Thoracic aorta (tissue), 2 donors: ENCODE measurements around the gene LZTR1. TPM values are rescaled to one million over a fixed set of nuclear protein-coding genes. Genes with fewer than 3 reads are reported as not detected.
A peak's percentile ranks its signal among the peaks of the same experiment; 100 is the strongest.
"Not testable (repeated sequence)": the region's sequence is repeated elsewhere in the genome, so short reads cannot be mapped to it uniquely, and the experiment has no call there.

Source experiments
- ATAC-seq: fragments of 150-250 bp; one replicate; pipeline ENCODE4 v1.8.0; 2017; ENCODE audit warnings: low read depth; ENCODE audit not compliant: insufficient number of reproducible peaks, low FRiP score
- DNase-seq: peaks from one replicate; pipeline ENCODE4 v3.0.0-alpha.2; 2020; ENCODE audit warnings: low spot score
- H3K27ac ChIP-seq, 2 donors: fragments of 200-600 bp; sonication (generic); 1 replicate in 1 of 2; 2 replicates in 1 of 2; pipeline ENCODE4 v1.5.1; 2016; ENCODE audit warnings: mild to moderate bottlenecking in 2 of 2, moderate library complexity in 2 of 2
- H3K27me3 ChIP-seq: fragments of 200-600 bp; sonication (generic); replicated peaks from 2 replicates; pipeline ENCODE4 v1.6.0; 2016; ENCODE audit warnings: mild to moderate bottlenecking; ENCODE audit not compliant: insufficient read depth
- H3K36me3 ChIP-seq: fragments of 200-600 bp; sonication (generic); one replicate; pipeline ENCODE4 v1.5.1; 2016
- H3K4me1 ChIP-seq, 2 donors: fragments of 200-600 bp; sonication (generic); 1 replicate in 1 of 2; 2 replicates in 1 of 2; pipeline versions ENCODE4 v1.5.1 to v1.6.0; 2016; ENCODE audit warnings: low read depth in 2 of 2, mild to moderate bottlenecking in 1 of 2; ENCODE audit not compliant: control insufficient read depth in 1 of 2
- H3K4me3 ChIP-seq: fragments of 200-600 bp; sonication (generic); 2 replicates; pipeline ENCODE4 v1.5.1; 2016; ENCODE audit warnings: mild to moderate bottlenecking
- H3K9me3 ChIP-seq: fragments of 200-600 bp; sonication (generic); 2 replicates; pipeline ENCODE4 v1.5.1; 2016
- total RNA-seq, 2 donors: library from RNA; depleted of rRNA; stranded (reverse); fragments of >200 nt; gene quantifications; one replicate each; pipeline versions ENCODE4 v1.1.0 to v1.2.3, GENCODE V29; 2016
- TF ChIP-seq, protein P1 (sequence below): fragments of 200-600 bp; sonication (generic); IDR thresholded peaks from one replicate; pipeline ENCODE4 v1.5.1; 2019; ENCODE audit warnings: antibody characterized with exemption

The LZTR1 gene
- total RNA-seq, 2 donors from 2014 or later = 96.2 to 105 TPM

DNA sequence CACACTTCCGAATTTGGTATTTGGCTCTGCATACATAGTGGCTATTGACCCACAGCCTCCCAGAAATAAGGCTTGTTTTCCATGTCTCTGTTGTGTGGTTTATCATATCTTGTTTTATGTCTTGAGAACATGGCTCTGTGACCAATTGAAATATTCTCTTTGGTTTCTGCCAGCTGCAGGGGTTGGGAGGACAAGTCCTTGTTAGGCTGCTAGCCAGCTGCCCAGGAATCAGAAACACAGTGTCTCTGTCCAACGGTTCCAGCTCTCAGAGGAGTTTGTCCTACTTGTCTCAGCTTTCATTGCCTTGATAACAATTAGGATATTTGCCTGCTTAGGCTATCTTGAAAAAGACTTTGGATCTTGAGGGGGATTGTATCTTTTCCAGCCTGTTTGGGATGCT, 56.3 kb downstream of the LZTR1 start:
- TF ChIP-seq, protein P1, sequence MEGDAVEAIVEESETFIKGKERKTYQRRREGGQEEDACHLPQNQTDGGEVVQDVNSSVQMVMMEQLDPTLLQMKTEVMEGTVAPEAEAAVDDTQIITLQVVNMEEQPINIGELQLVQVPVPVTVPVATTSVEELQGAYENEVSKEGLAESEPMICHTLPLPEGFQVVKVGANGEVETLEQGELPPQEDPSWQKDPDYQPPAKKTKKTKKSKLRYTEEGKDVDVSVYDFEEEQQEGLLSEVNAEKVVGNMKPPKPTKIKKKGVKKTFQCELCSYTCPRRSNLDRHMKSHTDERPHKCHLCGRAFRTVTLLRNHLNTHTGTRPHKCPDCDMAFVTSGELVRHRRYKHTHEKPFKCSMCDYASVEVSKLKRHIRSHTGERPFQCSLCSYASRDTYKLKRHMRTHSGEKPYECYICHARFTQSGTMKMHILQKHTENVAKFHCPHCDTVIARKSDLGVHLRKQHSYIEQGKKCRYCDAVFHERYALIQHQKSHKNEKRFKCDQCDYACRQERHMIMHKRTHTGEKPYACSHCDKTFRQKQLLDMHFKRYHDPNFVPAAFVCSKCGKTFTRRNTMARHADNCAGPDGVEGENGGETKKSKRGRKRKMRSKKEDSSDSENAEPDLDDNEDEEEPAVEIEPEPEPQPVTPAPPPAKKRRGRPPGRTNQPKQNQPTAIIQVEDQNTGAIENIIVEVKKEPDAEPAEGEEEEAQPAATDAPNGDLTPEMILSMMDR = no peak
- no peak overlapping the region for H3K27ac ChIP-seq
- H3K4me1 ChIP-seq = no peaks in the 10 kb centered on the region
- DNase-seq (no peak), ATAC-seq (no peak)
- H3K27me3 ChIP-seq = no peaks in the 10 kb centered on the region
- no peak overlapping the region for H3K4me3 ChIP-seq
- no peaks in the 10 kb centered on the region for H3K36me3 ChIP-seq
- H3K9me3 ChIP-seq = no peaks in the 10 kb centered on the region

DNA sequence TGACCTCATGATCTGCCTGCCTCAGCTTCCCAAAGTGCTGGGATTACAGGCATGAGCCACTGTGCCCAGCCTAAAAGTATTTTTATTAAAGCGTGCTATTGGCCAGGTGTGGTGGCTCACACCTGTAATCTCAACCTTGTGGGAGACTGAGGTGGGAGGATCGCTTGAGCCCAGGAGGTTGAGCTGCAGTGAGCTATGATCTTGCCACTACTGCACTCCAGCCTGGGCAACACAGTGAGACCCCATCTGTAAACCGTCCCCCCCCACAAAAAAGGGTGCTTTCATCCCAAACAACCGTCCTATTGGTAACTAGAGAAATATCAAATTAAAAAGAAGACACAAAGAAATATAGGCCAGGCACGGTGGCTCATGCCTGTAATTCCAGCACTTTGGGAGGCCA, 57.1 kb downstream of the LZTR1 start:
- not testable (repeated sequence) for H3K27ac ChIP-seq, H3K27me3 ChIP-seq, H3K4me1 ChIP-seq, H3K36me3 ChIP-seq, H3K9me3 ChIP-seq, ATAC-seq, DNase-seq, H3K4me3 ChIP-seq

DNA sequence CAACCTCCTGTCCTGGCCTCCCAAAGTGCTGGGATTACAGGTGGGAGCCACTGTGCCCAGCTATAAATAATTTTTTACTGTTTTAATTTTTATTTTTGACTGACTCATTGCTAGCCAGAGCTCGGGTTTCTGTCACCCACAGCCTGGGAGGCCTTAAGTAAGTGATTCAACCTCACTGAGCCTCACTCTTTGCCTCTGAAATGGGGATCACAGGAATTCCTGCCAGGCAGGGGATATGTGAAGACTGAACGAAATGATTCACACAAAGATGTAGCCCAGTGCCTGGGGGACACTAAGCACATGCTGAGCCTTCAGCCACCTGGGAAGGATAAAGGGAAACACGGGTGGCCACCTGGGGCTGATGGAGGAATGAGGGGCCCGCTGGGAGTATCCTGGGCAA, 59.8 kb downstream of the LZTR1 start:
- Histone ChIP-seq H3K36me3 (no peaks in the 10 kb centered on the region), H3K4me1 (peaks cover 11 to 14% of the 10 kb centered on the region in 2 donors), H3K27me3 (no peaks in the 10 kb centered on the region), H3K27ac (no peak overlapping the region), H3K4me3 (no peak overlapping the region), H3K9me3 (no peaks in the 10 kb centered on the region)
- ATAC-seq = no peak
- TF ChIP-seq, protein P1 = no peak
- DNase-seq = no peak

DNA sequence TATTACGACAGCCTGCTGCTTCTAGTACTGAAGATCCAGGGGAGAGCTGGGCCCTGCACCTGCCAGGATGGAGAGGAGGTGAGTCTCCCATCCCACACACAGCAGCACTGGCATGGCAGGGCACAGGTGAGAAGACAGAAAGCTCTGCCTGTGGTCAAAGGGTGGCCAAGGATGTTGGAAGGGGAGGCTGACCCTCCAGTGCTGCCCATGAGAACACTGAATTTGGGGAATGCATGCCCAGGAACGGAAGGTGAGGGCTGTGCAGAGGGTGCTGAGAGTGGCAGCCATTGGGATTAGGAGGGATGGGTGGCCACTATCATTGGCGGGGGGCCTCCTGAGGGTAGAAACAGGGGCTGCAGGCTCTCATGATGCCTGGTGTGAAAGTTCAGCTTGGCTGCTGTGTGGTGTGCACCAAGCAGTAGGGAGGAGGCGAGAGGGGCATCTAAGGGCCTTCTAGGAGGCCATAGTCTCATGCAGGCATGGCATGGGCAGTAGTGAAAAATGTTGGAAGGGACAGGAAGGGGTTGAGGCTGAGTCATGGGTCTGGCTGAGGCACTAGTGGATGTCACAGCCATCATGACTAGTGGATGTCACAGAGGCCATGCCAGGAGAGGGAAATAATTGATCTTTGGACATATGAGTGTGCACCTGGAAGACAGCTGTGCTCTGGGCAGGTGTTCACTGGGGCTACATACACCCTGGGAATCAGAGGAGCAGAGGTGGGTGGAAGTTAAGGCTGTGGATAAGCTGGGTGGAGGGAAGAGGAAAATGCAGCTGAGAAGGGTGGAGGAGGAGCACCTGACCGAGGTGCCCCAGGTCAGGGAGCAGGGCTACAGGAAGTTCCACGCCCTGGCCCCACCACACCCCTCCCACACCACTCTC, 61.1 kb downstream of the LZTR1 start:
- TF ChIP-seq, protein P1 = no peak
- peak; percentile 22 for ATAC-seq
- Histone ChIP-seq H3K4me3 (no peak overlapping the region), H3K9me3 (no peaks in the 10 kb centered on the region), H3K4me1 (peaks cover 11 to 14% of the 10 kb centered on the region in 2 donors), H3K27me3 (no peaks in the 10 kb centered on the region), H3K27ac (no peak overlapping the region), H3K36me3 (no peaks in the 10 kb centered on the region)
- DNase-seq = no peak

DNA sequence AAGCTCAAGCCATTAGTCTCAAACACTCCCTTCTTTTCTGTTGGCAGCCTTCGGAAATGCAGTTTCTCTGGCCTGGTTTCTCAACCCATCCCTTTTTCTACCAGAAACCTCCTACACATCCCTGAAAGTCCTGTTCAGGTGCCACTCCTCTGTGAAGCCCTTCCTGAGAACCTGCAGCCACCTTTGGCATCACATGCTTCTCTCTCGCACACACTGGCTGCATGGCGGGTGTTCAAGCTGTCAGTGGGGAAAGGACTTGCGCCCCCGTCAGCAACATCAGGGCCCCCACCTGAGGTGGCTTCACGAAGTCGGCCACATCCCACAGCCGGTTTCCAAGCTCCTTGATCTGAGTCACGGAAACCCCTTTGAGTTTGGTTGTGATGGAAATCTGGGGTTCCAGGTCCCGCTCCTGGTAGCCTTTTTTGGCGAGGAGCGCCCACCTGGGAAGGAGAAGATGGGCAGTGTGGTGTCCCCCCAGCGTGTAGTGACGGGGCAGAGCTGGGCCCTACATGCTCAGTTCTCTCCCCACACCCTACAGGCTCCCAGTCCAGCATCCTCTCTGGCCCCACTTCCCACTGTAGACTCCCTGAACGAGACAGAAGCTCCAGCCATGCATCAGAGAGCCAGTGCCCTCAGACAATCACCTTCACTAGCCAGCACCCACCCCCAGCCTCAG, 61.9 kb downstream of the LZTR1 start:
- H3K9me3 ChIP-seq = no peaks in the 10 kb centered on the region
- H3K27me3 ChIP-seq = no peaks in the 10 kb centered on the region
- no peaks in the 10 kb centered on the region for H3K36me3 ChIP-seq
- DNase-seq = no peak
- no peak for ATAC-seq
- TF ChIP-seq, protein P1 = no peak
- peaks cover 11 to 14% of the 10 kb centered on the region in 2 donors for H3K4me1 ChIP-seq
- no peak overlapping the region for H3K27ac ChIP-seq
- H3K4me3 ChIP-seq = peak overlapping the region; percentile 72
